Vagina (tissue), 2 donors: ENCODE data around the gene TMEM132C.

Experiments
- CTCF ChIP-seq, 3 experiments: fragments of 450-650 bp in 2 of 3; fragments of 200-600 bp in 1 of 3; sonication (generic) in 1 of 3; IDR thresholded peaks; one replicate each; pipeline ENCODE4 v1.5.1; 2017 to 2019; ENCODE audit warnings: antibody characterized with exemption in 3 of 3, mild to moderate bottlenecking in 2 of 3, moderate library complexity in 2 of 3
- POLR2A ChIP-seq, 2 donors: fragments of 450-650 bp; IDR thresholded peaks; one replicate each; pipeline ENCODE4 v1.6.1; 2017; ENCODE audit warnings: antibody characterized with exemption in 2 of 2, mild to moderate bottlenecking in 2 of 2, moderate library complexity in 2 of 2
- POLR2AphosphoS5 ChIP-seq, 2 donors: sonication (generic); formaldehyde crosslinking; IDR thresholded peaks; one replicate each; pipeline ENCODE4 v1.9.0; 2017; ENCODE audit warnings: antibody characterized with exemption in 2 of 2, mild to moderate bottlenecking in 2 of 2, low read depth in 1 of 2; ENCODE audit not compliant: insufficient read depth in 1 of 2

- TF ChIP-seq CTCF (IDR thresholded peaks at IDR 0.05) (no peak), POLR2A (IDR thresholded peaks at IDR 0.05) (no peak), POLR2AphosphoS5 (IDR thresholded peaks at IDR 0.05; ENCODE audit: insufficient read depth in 1 of 2, low read depth in 1 of 2) (no peak)
These were observed 172.8 kb downstream of the TMEM132C start for GRCh38 chr12:128439796-128440195.
